Measurements from ENCODE around the gene KRTAP6-1. TPM values are rescaled to one million over a fixed set of nuclear protein-coding genes. Genes with fewer than 3 reads are reported as not detected.

Gene KRTAP6-1
- total RNA-seq = not detected

- no peak for DNase-seq (ENCODE audit: low spot score)
These were observed at the start of gene KRTAP6-1 for GRCh38 chr21:30613836-30614235. KRTAP6-1 (minus strand) TSS chr21:30613930; CDS start chr21:30613904, 26 bp downstream.

- DNase-seq (ENCODE audit: low spot score) = no peak
These were observed 39.2 kb upstream of the KRTAP6-1 start for GRCh38 chr21:30652891-30653290.

GRCh38 chr21:30646904-30647414 is 33.2 kb upstream of the KRTAP6-1 start:
- DNase-seq (ENCODE audit: low spot score) = no peak

- no peak for DNase-seq (ENCODE audit: low spot score)
These were observed 28.8 kb upstream of the KRTAP6-1 start, which contains the start of gene KRTAP20-3 for GRCh38 chr21:30642564-30642963. KRTAP20-3 (plus strand) TSS chr21:30642864.

GRCh38 chr21:30638686-30639085 is 25.0 kb upstream of the KRTAP6-1 start:
- no peak for DNase-seq (ENCODE audit: low spot score)

GRCh38 chr21:30634906-30635305 is 21.2 kb upstream of the KRTAP6-1 start, which contains the start of gene KRTAP20-2:
KRTAP20-2 (plus strand) TSS chr21:30635206; CDS start chr21:30635264, 58 bp downstream.
- DNase-seq (ENCODE audit: low spot score) = no peak

GRCh38 chr21:30629200-30629599 is 15.5 kb upstream of the KRTAP6-1 start:
- DNase-seq (ENCODE audit: low spot score) = no peak

- no peak for DNase-seq (ENCODE audit: low spot score)
These were observed 14.4 kb upstream of the KRTAP6-1 start for GRCh38 chr21:30628109-30628508.

GRCh38 chr21:30625449-30626165 is 11.9 kb upstream of the KRTAP6-1 start:
- DNase-seq (ENCODE audit: low spot score) = no peak

GRCh38 chr21:30623362-30623761 is 9.6 kb upstream of the KRTAP6-1 start:
- no peak for DNase-seq (ENCODE audit: low spot score)

- no peak for DNase-seq (ENCODE audit: low spot score)
These were observed 6.8 kb upstream of the KRTAP6-1 start, which contains the start of gene KRTAP20-4 for GRCh38 chr21:30620522-30620921. KRTAP20-4 (plus strand) TSS chr21:30620627.

- DNase-seq (ENCODE audit: low spot score) = no peak
These were observed 6.3 kb upstream of the KRTAP6-1 start for GRCh38 chr21:30620080-30620479.

- no peak for DNase-seq (ENCODE audit: low spot score)
These were observed 2.4 kb upstream of the KRTAP6-1 start, which contains the start of gene KRTAP20-1 for GRCh38 chr21:30616125-30616524. KRTAP20-1 (plus strand) TSS chr21:30616425; CDS start chr21:30616455, 30 bp downstream.

GRCh38 chr21:30615199-30615598 is 1.5 kb upstream of the KRTAP6-1 start:
- no peak for DNase-seq (ENCODE audit: low spot score)

- no peak for DNase-seq (ENCODE audit: low spot score)
These were observed 1.6 kb downstream of the KRTAP6-1 start for GRCh38 chr21:30612132-30612531.

GRCh38 chr21:30605968-30606367 is 7.8 kb downstream of the KRTAP6-1 start:
- DNase-seq (ENCODE audit: low spot score) = no peak

- no peak for DNase-seq (ENCODE audit: low spot score)
These were observed 12.9 kb downstream of the KRTAP6-1 start, which contains the start of gene KRTAP22-1 for GRCh38 chr21:30600787-30601186. KRTAP22-1 (plus strand) TSS chr21:30601087.

- DNase-seq (ENCODE audit: low spot score) = no peak
These were observed 14.9 kb downstream of the KRTAP6-1 start, which contains the start of gene KRTAP6-2 for GRCh38 chr21:30598802-30599201. KRTAP6-2 (minus strand) TSS chr21:30598902; CDS start chr21:30598874, 28 bp downstream.

GRCh38 chr21:30592140-30592539 is 21.6 kb downstream of the KRTAP6-1 start, which contains the start of gene KRTAP6-3:
KRTAP6-3 (plus strand) TSS chr21:30592440; CDS start chr21:30592446, 6 bp downstream.
- DNase-seq (ENCODE audit: low spot score) = no peak

GRCh38 chr21:30590297-30590696 is 23.4 kb downstream of the KRTAP6-1 start, which contains the start of gene KRTAP22-2:
KRTAP22-2 (minus strand) TSS chr21:30590397.
- DNase-seq (ENCODE audit: low spot score) = no peak

GRCh38 chr21:30582870-30583269 is 30.9 kb downstream of the KRTAP6-1 start:
- DNase-seq (ENCODE audit: low spot score) = no peak

GRCh38 chr21:30580132-30580531 is 33.6 kb downstream of the KRTAP6-1 start:
- DNase-seq (ENCODE audit: low spot score) = no peak

GRCh38 chr21:30579346-30579745 is 34.4 kb downstream of the KRTAP6-1 start:
- DNase-seq (ENCODE audit: low spot score) = no peak
